PFSK-1 (cell line): Measurements from ENCODE around the gene CTNND2.

Source experiments
- POLR2AphosphoS5 ChIP-seq: IDR thresholded peaks from 2 replicates; pipeline ENCODE4 v1.6.1; 2012; ENCODE audit warnings: low read depth, mild to moderate bottlenecking, control low read depth, low read length, moderate library complexity
- SIN3A ChIP-seq: IDR thresholded peaks from 2 replicates; pipeline ENCODE4 v1.6.1; 2012; ENCODE audit warnings: mild to moderate bottlenecking, low read length, moderate library complexity, borderline replicate concordance; ENCODE audit not compliant: insufficient read depth

- no peak for TF ChIP-seq POLR2AphosphoS5
- TF ChIP-seq SIN3A = no peak
These were observed 481.9 kb downstream of the CTNND2 start for GRCh38 chr5:11422342-11422741.
